Measurements from ENCODE around the gene FBXL3. TPM values are rescaled to one million over a fixed set of nuclear protein-coding genes. Genes with fewer than 3 reads are reported as not detected.

FBXL3 gene, protein sequence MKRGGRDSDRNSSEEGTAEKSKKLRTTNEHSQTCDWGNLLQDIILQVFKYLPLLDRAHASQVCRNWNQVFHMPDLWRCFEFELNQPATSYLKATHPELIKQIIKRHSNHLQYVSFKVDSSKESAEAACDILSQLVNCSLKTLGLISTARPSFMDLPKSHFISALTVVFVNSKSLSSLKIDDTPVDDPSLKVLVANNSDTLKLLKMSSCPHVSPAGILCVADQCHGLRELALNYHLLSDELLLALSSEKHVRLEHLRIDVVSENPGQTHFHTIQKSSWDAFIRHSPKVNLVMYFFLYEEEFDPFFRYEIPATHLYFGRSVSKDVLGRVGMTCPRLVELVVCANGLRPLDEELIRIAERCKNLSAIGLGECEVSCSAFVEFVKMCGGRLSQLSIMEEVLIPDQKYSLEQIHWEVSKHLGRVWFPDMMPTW
- total RNA-seq: 58.1 and 60.1 TPM in 2 replicates

DNA sequence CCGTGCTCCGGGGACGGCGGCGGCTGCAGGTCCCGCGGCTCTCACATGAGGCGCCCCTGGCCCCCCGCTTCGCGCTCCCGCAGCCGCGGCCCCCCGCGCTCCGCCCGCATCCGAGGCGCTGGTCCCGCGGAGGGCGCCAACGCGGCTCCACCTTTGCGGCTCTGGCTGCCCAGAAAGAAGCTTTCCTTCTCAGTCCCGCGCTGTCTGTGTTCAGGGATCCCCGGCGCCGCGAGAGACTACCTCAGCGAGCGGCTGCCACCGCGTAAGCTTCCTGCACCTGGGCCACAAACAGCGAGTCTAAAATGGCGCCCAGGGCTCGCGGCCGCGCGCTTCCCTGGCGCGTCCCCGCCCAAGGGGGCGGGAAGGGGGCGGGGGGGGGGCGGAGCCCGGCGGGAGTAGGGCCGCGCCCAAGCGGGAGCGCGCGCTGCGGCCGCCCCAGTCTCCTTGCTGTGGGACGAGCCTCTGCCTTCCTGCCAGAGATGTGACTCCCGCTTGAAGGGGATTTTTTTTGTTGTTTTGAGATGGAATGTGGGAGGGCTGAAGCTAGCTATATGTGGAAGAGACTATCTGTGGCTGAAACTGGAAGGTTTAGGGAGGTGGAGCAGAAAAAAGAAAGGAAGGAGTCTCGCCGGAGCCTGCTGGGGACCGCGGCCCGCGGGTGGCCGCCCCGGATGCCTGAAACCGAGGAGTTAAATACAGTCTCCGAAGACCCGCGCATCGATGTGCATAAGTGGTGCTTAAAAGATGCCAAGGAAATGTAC lies at the start of gene FBXL3:
TSS of gene FBXL3 (minus strand) at position 299 of the 761 bp plus-strand sequence. CDS start 5,299 bp downstream, outside the sequence.

DNA sequence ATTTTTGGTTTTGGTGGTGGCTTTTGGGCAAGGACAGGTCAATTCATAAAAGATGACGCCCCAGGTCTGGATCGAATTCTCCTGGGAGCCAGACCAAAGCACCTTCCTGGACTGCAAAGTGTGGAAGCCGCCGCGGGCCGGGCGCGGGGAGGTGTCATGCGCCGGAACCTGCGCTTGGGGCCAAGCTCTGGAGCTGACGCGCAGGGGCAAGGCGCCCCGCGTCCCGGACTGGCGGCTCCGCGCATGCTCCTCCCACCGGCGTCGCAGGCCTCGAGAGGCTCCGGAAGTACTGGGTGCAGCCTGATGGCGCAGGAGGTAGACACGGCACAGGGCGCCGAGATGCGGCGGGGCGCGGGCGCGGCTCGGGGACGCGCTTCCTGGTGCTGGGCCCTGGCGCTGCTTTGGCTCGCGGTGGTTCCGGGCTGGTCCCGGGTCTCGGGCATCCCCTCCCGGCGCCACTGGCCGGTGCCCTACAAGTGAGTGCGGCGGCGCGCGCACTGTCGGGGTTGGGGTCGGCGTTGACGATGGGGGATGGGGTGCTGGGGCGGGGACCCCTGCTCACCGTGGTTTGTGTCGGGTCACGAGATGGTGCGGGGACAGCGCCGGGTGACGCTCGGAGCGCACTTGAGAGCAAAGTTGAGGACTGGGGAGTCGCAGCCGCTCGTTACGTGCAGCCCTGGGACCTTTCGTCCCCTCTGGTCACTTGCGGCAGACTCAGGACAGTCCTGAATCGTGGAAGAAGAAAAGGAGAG lies 35.0 kb downstream of the FBXL3 start, which contains the start of gene CLN5:
TSS of gene CLN5 (plus strand) at position 286 of the 752 bp plus-strand sequence. CDS start at position 304, 18 bp downstream.

Other genes starting within 250 kb of the FBXL3 start
- 268 and 273 TPM in 2 replicates for gene KCTD12, start 140.8 kb downstream of the FBXL3 start, total RNA-seq
- not detected in 2 replicates for gene ACOD1, start 78.6 kb downstream of the FBXL3 start, total RNA-seq
- 20.3 and 25.5 TPM in 2 replicates for gene CLN5, start 35.1 kb downstream of the FBXL3 start, total RNA-seq

Data from vein endothelial cell (primary cell).